Neuronal stem cell (in vitro differentiated cells): ENCODE results near the gene IDE.

Experiments used
- DNase-seq: peaks from one replicate; pipeline ENCODE4 v3.0.0-alpha.2; 2013; ENCODE audit warnings: low spot score
- H2AFZ ChIP-seq: one replicate; pipeline ENCODE4 v1.6.1; 2013; ENCODE audit warnings: mild to moderate bottlenecking, low read length, inconsistent platforms
- H2AK5ac ChIP-seq: 2 replicates; pipeline ENCODE4 v1.6.1; 2013; ENCODE audit warnings: low read depth, mild to moderate bottlenecking, inconsistent platforms, low read length, moderate library complexity, mixed read lengths
- H2BK120ac ChIP-seq: 2 replicates; pipeline ENCODE4 v1.6.1; 2013; ENCODE audit warnings: low read depth, mild to moderate bottlenecking, inconsistent platforms, low read length, moderate library complexity, mixed read lengths
- H2BK12ac ChIP-seq: one replicate; pipeline ENCODE4 v1.6.1; 2013; ENCODE audit warnings: low read length, inconsistent platforms
- H2BK15ac ChIP-seq: 2 replicates; pipeline ENCODE4 v1.6.1; 2013; ENCODE audit warnings: mild to moderate bottlenecking, low read length, inconsistent platforms, mixed read lengths
- H2BK5ac ChIP-seq: one replicate; pipeline ENCODE4 v1.6.1; 2013; ENCODE audit warnings: inconsistent platforms, mild to moderate bottlenecking, low read length, moderate library complexity
- H3K14ac ChIP-seq: one replicate; pipeline ENCODE4 v1.6.1; 2013; ENCODE audit warnings: low read length, inconsistent platforms
- H3K18ac ChIP-seq: 2 replicates; pipeline ENCODE4 v1.6.1; 2013; ENCODE audit warnings: low read length, inconsistent platforms
- H3K23ac ChIP-seq: 2 replicates; pipeline ENCODE4 v1.6.1; 2013; ENCODE audit warnings: low read depth, mild to moderate bottlenecking, mixed read lengths, low read length, inconsistent platforms; ENCODE audit not compliant: poor library complexity
- H3K27ac ChIP-seq: replicated peaks from 3 replicates; pipeline ENCODE4 v1.5.1; 2013; ENCODE audit warnings: low read length, inconsistent platforms
- H3K27me3 ChIP-seq, 3 experiments: 2 replicates each; pipeline ENCODE4 v1.6.1; 2013; ENCODE audit warnings: low read length in 3 of 3, mild to moderate bottlenecking in 2 of 3, inconsistent platforms in 1 of 3, low read depth in 1 of 3, mixed read lengths in 1 of 3, moderate library complexity in 1 of 3; ENCODE audit not compliant: control insufficient read depth in 3 of 3, insufficient read depth in 3 of 3
- H3K36me3 ChIP-seq, 2 donors: replicated peaks in 1 of 2; 2 replicates each; pipeline ENCODE4 v1.6.1; 2013; ENCODE audit warnings: low read length in 2 of 2; ENCODE audit not compliant: control insufficient read depth in 2 of 2, insufficient read depth in 2 of 2
- H3K4ac ChIP-seq: 2 replicates; pipeline ENCODE4 v1.6.1; 2013; ENCODE audit warnings: inconsistent platforms, mild to moderate bottlenecking, low read length, moderate library complexity
- H3K4me1 ChIP-seq, 2 donors: 1 replicate in 1 of 2; 2 replicates in 1 of 2; pipeline ENCODE4 v1.6.1; 2013; ENCODE audit warnings: low read length in 2 of 2, low read depth in 1 of 2; ENCODE audit not compliant: control insufficient read depth in 2 of 2, insufficient read depth in 1 of 2
- H3K4me2 ChIP-seq: one replicate; pipeline ENCODE4 v1.6.1; 2013; ENCODE audit warnings: mild to moderate bottlenecking, low read length, inconsistent platforms; ENCODE audit not compliant: insufficient read depth, poor library complexity, severe bottlenecking
- H3K4me3 ChIP-seq, 2 donors: 2 replicates each; pipeline ENCODE4 v1.5.1; 2013; ENCODE audit warnings: low read length in 2 of 2, mild to moderate bottlenecking in 2 of 2, inconsistent platforms in 1 of 2, moderate library complexity in 1 of 2
- H3K79me1 ChIP-seq: one replicate; pipeline ENCODE4 v1.6.1; 2013; ENCODE audit warnings: low read depth, mild to moderate bottlenecking, inconsistent platforms, low read length, moderate library complexity
- H3K9ac ChIP-seq: one replicate; pipeline ENCODE4 v1.6.1; 2013; ENCODE audit warnings: mild to moderate bottlenecking, low read depth, low read length, inconsistent platforms; ENCODE audit not compliant: poor library complexity
- H3K9me3 ChIP-seq, 2 donors: replicated peaks in 1 of 2; 2 replicates each; pipeline versions ENCODE3 to v1.6.1; 2013; ENCODE audit warnings: low read length in 2 of 2, mild to moderate bottlenecking in 2 of 2, inconsistent platforms in 1 of 2, low read depth in 1 of 2, mixed read lengths in 1 of 2, moderate library complexity in 1 of 2; ENCODE audit not compliant: control insufficient read depth in 2 of 2, insufficient read depth in 1 of 2
- H4K8ac ChIP-seq: one replicate; pipeline ENCODE4 v1.6.1; 2013; ENCODE audit warnings: low read depth, mild to moderate bottlenecking, inconsistent platforms, low read length, moderate library complexity
- H4K91ac ChIP-seq: one replicate; pipeline ENCODE4 v1.6.1; 2013; ENCODE audit warnings: low read length, low read depth, mild to moderate bottlenecking, inconsistent platforms; ENCODE audit not compliant: poor library complexity
- WGBS, 2 donors: extraction: QIAGEN DNeasy Blood & Tissue Kit; methylation state at CpG; one replicate each; pipeline ENCODE4 v1.1.7; 2013; ENCODE audit warnings: missing lambda C conversion rate in 2 of 2, mixed read lengths in 1 of 2; ENCODE audit not compliant: insufficient read length in 2 of 2, insufficient replicate concordance in 1 of 2; ENCODE audit errors: extremely low coverage in 2 of 2; 5-methylcytosine and 5-hydroxymethylcytosine counted together

IDE gene

DNA sequence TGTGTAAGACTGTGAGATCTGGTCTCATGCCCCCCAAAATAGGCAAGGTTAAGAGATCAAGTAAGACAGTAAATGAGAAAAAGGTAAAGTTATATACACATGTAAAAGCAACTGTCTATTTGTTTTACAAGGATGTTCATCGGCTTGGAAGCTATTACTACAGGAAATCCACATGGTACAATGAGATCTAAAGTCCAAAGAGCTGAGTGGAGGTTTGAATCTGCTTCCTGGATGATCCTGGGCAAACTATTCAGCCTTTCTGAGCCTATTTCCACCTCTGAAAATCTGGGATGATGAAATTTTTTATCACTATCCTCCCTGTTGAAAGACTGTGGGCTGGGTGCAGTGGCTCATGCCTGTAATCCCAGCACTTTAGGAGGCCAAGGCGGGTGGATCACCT is 123.0 kb downstream of the IDE start:
- Histone ChIP-seq H3K14ac (no peak overlapping the region), H3K4me2 (no peak overlapping the region), H2BK15ac (no peak overlapping the region), H3K27ac (no peak overlapping the region), H2AK5ac (no peak overlapping the region), H2BK120ac (no peak overlapping the region), H3K4me3 (no peak overlapping the region), H2AFZ (no peak overlapping the region), H4K8ac (no peak overlapping the region), H3K27me3 (no peaks in the 10 kb centered on the region), H4K91ac (no peak overlapping the region), H2BK12ac (no peak overlapping the region), H3K79me1 (no peaks in the 10 kb centered on the region), H3K9ac (no peak overlapping the region), H3K4ac (no peak overlapping the region), H3K9me3 (no peaks in the 10 kb centered on the region), H3K4me1 (no peaks in the 10 kb centered on the region), H3K18ac (no peak overlapping the region), H3K36me3 (peaks cover 9 to 60% of the 10 kb centered on the region in 2 donors), H3K23ac (no peak overlapping the region), H2BK5ac (no peak overlapping the region)
- DNase-seq = no peak
- no CpG with 5 or more reads among the region's 2 CpGs for WGBS, 2 donors

DNA sequence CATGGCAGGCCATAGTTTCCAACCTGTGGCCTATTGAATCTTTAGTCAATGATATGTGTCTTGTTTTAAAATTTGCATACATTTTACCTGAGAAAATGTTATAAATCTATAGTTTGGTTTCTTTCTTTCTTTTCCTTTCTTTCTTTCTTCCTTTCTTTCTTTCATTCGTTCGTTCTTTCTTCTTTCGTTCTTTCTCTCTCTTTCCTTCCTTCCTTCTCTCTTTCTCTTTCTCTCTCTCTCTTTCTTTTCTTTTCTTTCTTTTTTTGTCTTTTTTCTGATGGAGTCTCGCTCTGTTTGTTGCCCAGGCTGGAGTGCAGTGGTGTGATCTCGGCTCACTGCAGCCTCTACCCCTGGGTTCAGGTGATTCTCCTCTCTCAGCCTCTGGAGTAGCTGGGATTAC is 133.3 kb downstream of the IDE start:
- Histone ChIP-seq H3K4me1 (no peaks in the 10 kb centered on the region), H3K18ac (no peak overlapping the region), H3K4me3 (no peak overlapping the region), H3K27ac (no peak overlapping the region), H2BK12ac (no peak overlapping the region), H2AFZ (no peak overlapping the region), H3K36me3 (no peaks in the 10 kb centered on the region), H3K23ac (no peak overlapping the region), H4K8ac (no peak overlapping the region), H3K27me3 (no peaks in the 10 kb centered on the region), H3K14ac (no peak overlapping the region), H2BK15ac (no peak overlapping the region), H2BK120ac (no peak overlapping the region), H3K4me2 (no peak overlapping the region), H4K91ac (no peak overlapping the region), H3K79me1 (no peaks in the 10 kb centered on the region), H2BK5ac (no peak overlapping the region), H3K9me3 (no peaks in the 10 kb centered on the region), H3K4ac (no peak overlapping the region), H3K9ac (no peak overlapping the region), H2AK5ac (no peak overlapping the region)
- DNase-seq = no peak
- 100% methylated on average over 3 of the region's 5 CpGs; no CpG with 5 or more reads in 1 of the 2 donors for WGBS, 2 donors

DNA sequence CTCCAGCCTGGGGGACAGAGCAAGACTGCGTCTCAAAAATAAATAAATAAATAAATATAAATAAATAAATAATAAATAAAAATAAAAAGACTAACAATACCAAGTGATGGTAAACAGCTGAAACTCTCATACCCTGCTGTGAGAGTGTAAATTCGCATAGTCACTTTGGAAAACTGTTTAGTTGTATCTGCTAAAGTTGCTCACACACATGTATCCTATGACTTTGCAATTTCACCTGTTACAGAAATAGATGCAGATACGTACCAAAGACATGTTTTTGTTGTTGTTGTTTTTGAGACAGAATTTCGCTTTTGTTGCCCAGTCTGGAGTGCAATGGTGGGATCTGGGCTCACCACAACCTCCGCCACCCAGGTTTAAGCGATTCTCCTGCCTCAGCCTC is 135.7 kb downstream of the IDE start:
- no peaks in the 10 kb centered on the region for H3K4me1 ChIP-seq
- WGBS, 2 donors = no CpG with 5 or more reads among the region's 6 CpGs
- H3K18ac ChIP-seq = no peak overlapping the region
- H2BK15ac ChIP-seq = no peak overlapping the region
- no peak overlapping the region for H2AFZ ChIP-seq
- H3K14ac ChIP-seq = no peak overlapping the region
- no peak for DNase-seq
- no peak overlapping the region for H3K4me3 ChIP-seq
- H3K79me1 ChIP-seq = no peaks in the 10 kb centered on the region
- no peak overlapping the region for H4K91ac ChIP-seq
- H3K4me2 ChIP-seq = no peak overlapping the region
- no peak overlapping the region for H3K23ac ChIP-seq
- no peak overlapping the region for H3K27ac ChIP-seq
- no peak overlapping the region for H3K4ac ChIP-seq
- H4K8ac ChIP-seq = no peak overlapping the region
- no peaks in the 10 kb centered on the region for H3K27me3 ChIP-seq
- no peak overlapping the region for H2BK12ac ChIP-seq
- H3K9ac ChIP-seq = no peak overlapping the region
- no peaks in the 10 kb centered on the region for H3K36me3 ChIP-seq
- H2AK5ac ChIP-seq = no peak overlapping the region
- no peak overlapping the region for H2BK5ac ChIP-seq
- H3K9me3 ChIP-seq = no peaks in the 10 kb centered on the region
- no peak overlapping the region for H2BK120ac ChIP-seq

DNA sequence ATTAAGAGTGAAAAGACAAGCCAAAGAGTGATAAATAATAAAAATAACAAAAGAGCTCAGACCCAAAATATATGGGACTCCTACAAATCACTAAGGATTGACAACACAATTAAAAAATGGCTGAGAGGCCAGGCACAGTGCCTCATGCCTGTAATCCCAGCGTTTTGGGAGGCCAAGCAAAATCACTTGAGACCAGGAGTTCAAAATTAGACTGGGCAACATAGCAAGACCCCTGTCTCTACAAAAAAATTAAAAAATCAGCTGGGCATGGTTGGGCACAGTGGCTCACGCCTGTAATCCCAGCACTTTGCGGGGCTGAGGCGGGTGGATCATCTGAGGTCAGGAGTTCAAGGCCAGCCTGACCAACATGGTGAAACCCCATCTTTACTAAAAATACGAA is 137.3 kb downstream of the IDE start:
- no peak overlapping the region for H3K27ac ChIP-seq
- no peak overlapping the region for H4K91ac ChIP-seq
- no peak overlapping the region for H4K8ac ChIP-seq
- H3K4ac ChIP-seq = no peak overlapping the region
- no peak for DNase-seq
- H2BK12ac ChIP-seq = no peak overlapping the region
- no peak overlapping the region for H2AK5ac ChIP-seq
- no peaks in the 10 kb centered on the region for H3K4me1 ChIP-seq
- H2AFZ ChIP-seq = no peak overlapping the region
- no peaks in the 10 kb centered on the region for H3K27me3 ChIP-seq
- no peaks in the 10 kb centered on the region for H3K79me1 ChIP-seq
- H3K9ac ChIP-seq = no peak overlapping the region
- no peak overlapping the region for H3K14ac ChIP-seq
- H3K23ac ChIP-seq = no peak overlapping the region
- H2BK5ac ChIP-seq = no peak overlapping the region
- no peaks in the 10 kb centered on the region for H3K9me3 ChIP-seq
- no peaks in the 10 kb centered on the region for H3K36me3 ChIP-seq
- H3K18ac ChIP-seq = no peak overlapping the region
- no CpG with 5 or more reads among the region's 5 CpGs for WGBS, 2 donors
- no peak overlapping the region for H3K4me3 ChIP-seq
- H3K4me2 ChIP-seq = no peak overlapping the region
- no peak overlapping the region for H2BK15ac ChIP-seq
- H2BK120ac ChIP-seq = no peak overlapping the region
